Neuronal stem cell (in vitro differentiated cells): ENCODE data around the gene DCC.

Experiments used
- DNase-seq: peaks from one replicate; pipeline ENCODE4 v3.0.0-alpha.2; 2013; ENCODE audit warnings: low spot score
- H2AFZ ChIP-seq: one replicate; pipeline ENCODE4 v1.6.1; 2013; ENCODE audit warnings: mild to moderate bottlenecking, low read length, inconsistent platforms
- H2AK5ac ChIP-seq: 2 replicates; pipeline ENCODE4 v1.6.1; 2013; ENCODE audit warnings: low read depth, mild to moderate bottlenecking, inconsistent platforms, low read length, moderate library complexity, mixed read lengths
- H2BK120ac ChIP-seq: 2 replicates; pipeline ENCODE4 v1.6.1; 2013; ENCODE audit warnings: low read depth, mild to moderate bottlenecking, inconsistent platforms, low read length, moderate library complexity, mixed read lengths
- H2BK12ac ChIP-seq: one replicate; pipeline ENCODE4 v1.6.1; 2013; ENCODE audit warnings: low read length, inconsistent platforms
- H2BK15ac ChIP-seq: 2 replicates; pipeline ENCODE4 v1.6.1; 2013; ENCODE audit warnings: mild to moderate bottlenecking, low read length, inconsistent platforms, mixed read lengths
- H2BK5ac ChIP-seq: one replicate; pipeline ENCODE4 v1.6.1; 2013; ENCODE audit warnings: inconsistent platforms, mild to moderate bottlenecking, low read length, moderate library complexity
- H3K14ac ChIP-seq: one replicate; pipeline ENCODE4 v1.6.1; 2013; ENCODE audit warnings: low read length, inconsistent platforms
- H3K18ac ChIP-seq: 2 replicates; pipeline ENCODE4 v1.6.1; 2013; ENCODE audit warnings: low read length, inconsistent platforms
- H3K23ac ChIP-seq: 2 replicates; pipeline ENCODE4 v1.6.1; 2013; ENCODE audit warnings: low read depth, mild to moderate bottlenecking, mixed read lengths, low read length, inconsistent platforms; ENCODE audit not compliant: poor library complexity
- H3K27ac ChIP-seq: replicated peaks from 3 replicates; pipeline ENCODE4 v1.5.1; 2013; ENCODE audit warnings: low read length, inconsistent platforms
- H3K27me3 ChIP-seq, 3 experiments: 2 replicates each; pipeline ENCODE4 v1.6.1; 2013; ENCODE audit warnings: low read length in 3 of 3, mild to moderate bottlenecking in 2 of 3, inconsistent platforms in 1 of 3, low read depth in 1 of 3, mixed read lengths in 1 of 3, moderate library complexity in 1 of 3; ENCODE audit not compliant: control insufficient read depth in 3 of 3, insufficient read depth in 3 of 3
- H3K36me3 ChIP-seq, 2 donors: replicated peaks in 1 of 2; 2 replicates each; pipeline ENCODE4 v1.6.1; 2013; ENCODE audit warnings: low read length in 2 of 2; ENCODE audit not compliant: control insufficient read depth in 2 of 2, insufficient read depth in 2 of 2
- H3K4ac ChIP-seq: 2 replicates; pipeline ENCODE4 v1.6.1; 2013; ENCODE audit warnings: inconsistent platforms, mild to moderate bottlenecking, low read length, moderate library complexity
- H3K4me1 ChIP-seq, 2 donors: 1 replicate in 1 of 2; 2 replicates in 1 of 2; pipeline ENCODE4 v1.6.1; 2013; ENCODE audit warnings: low read length in 2 of 2, low read depth in 1 of 2; ENCODE audit not compliant: control insufficient read depth in 2 of 2, insufficient read depth in 1 of 2
- H3K4me2 ChIP-seq: one replicate; pipeline ENCODE4 v1.6.1; 2013; ENCODE audit warnings: mild to moderate bottlenecking, low read length, inconsistent platforms; ENCODE audit not compliant: insufficient read depth, poor library complexity, severe bottlenecking
- H3K4me3 ChIP-seq, 2 donors: 2 replicates each; pipeline ENCODE4 v1.5.1; 2013; ENCODE audit warnings: low read length in 2 of 2, mild to moderate bottlenecking in 2 of 2, inconsistent platforms in 1 of 2, moderate library complexity in 1 of 2
- H3K79me1 ChIP-seq: one replicate; pipeline ENCODE4 v1.6.1; 2013; ENCODE audit warnings: low read depth, mild to moderate bottlenecking, inconsistent platforms, low read length, moderate library complexity
- H3K9ac ChIP-seq: one replicate; pipeline ENCODE4 v1.6.1; 2013; ENCODE audit warnings: mild to moderate bottlenecking, low read depth, low read length, inconsistent platforms; ENCODE audit not compliant: poor library complexity
- H3K9me3 ChIP-seq, 2 donors: replicated peaks in 1 of 2; 2 replicates each; pipeline versions ENCODE3 to v1.6.1; 2013; ENCODE audit warnings: low read length in 2 of 2, mild to moderate bottlenecking in 2 of 2, inconsistent platforms in 1 of 2, low read depth in 1 of 2, mixed read lengths in 1 of 2, moderate library complexity in 1 of 2; ENCODE audit not compliant: control insufficient read depth in 2 of 2, insufficient read depth in 1 of 2
- H4K8ac ChIP-seq: one replicate; pipeline ENCODE4 v1.6.1; 2013; ENCODE audit warnings: low read depth, mild to moderate bottlenecking, inconsistent platforms, low read length, moderate library complexity
- H4K91ac ChIP-seq: one replicate; pipeline ENCODE4 v1.6.1; 2013; ENCODE audit warnings: low read length, low read depth, mild to moderate bottlenecking, inconsistent platforms; ENCODE audit not compliant: poor library complexity
- WGBS, 2 donors: extraction: QIAGEN DNeasy Blood & Tissue Kit; methylation state at CpG; one replicate each; pipeline ENCODE4 v1.1.7; 2013; ENCODE audit warnings: missing lambda C conversion rate in 2 of 2, mixed read lengths in 1 of 2; ENCODE audit not compliant: insufficient read length in 2 of 2, insufficient replicate concordance in 1 of 2; ENCODE audit errors: extremely low coverage in 2 of 2; 5-methylcytosine and 5-hydroxymethylcytosine counted together

DCC gene

DNA sequence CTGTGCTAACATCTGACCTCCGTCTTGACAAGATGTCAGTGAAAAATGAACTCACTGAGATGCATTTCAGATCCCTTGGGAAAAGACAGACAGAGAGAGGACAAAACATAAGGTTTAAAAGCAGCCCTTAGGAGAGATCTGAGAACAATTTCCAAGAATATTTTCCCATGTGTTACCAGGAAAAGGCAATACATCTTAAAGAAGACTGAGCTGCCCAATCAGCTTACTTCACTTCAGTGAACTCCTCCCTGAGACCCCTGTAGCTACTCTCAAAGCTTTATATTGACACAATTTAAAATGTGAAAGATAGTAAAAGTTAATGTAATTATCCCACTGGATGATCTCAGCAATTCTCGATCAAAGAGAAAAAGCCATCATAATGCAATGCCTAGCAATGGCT is 505.0 kb downstream of the DCC start:
- Histone ChIP-seq H3K4me2 (no peak overlapping the region), H3K14ac (no peak overlapping the region), H2BK5ac (no peak overlapping the region), H3K4me1 (peaks cover 0 to 2% of the 10 kb centered on the region in 2 donors), H4K91ac (no peak overlapping the region), H3K9ac (no peak overlapping the region), H3K18ac (no peak overlapping the region), H2BK12ac (no peak overlapping the region), H3K9me3 (no peaks in the 10 kb centered on the region), H3K27ac (no peak overlapping the region), H3K36me3 (no peaks in the 10 kb centered on the region), H2BK120ac (no peak overlapping the region), H3K27me3 (no peaks in the 10 kb centered on the region), H2BK15ac (no peak overlapping the region), H3K79me1 (no peaks in the 10 kb centered on the region), H2AFZ (no peak overlapping the region), H3K4ac (no peak overlapping the region), H3K23ac (no peak overlapping the region), H2AK5ac (no peak overlapping the region), H3K4me3 (no peak overlapping the region), H4K8ac (no peak overlapping the region)
- WGBS, 2 donors = no CpG with 5 or more reads among the region's 2 CpGs
- DNase-seq = no peak

DNA sequence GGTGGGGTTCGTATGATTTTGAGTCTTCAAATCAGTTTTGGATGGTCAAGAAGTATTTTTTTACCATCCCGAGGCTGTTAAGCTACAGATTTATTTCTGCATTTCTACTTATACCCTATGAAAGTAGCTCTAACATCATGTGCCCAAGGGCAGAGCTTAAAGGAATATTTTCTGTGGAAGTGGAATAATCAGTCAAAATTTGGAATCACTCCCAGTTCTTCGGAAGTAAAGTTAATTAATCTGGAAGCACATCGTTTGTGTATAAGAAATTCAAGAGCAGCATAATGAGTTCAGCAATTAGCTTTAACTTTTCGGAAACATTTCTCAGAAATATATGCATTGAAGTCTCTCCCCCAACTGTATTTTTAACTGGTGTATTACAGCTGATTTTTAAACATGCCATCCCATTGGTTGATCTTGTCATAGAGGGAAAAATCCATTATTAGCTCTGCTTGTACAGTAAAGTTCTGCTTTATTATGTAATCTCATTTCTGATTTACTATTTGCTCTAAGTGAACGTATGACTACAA is 510.1 kb downstream of the DCC start:
- Histone ChIP-seq H3K4me1 (peaks cover 0 to 3% of the 10 kb centered on the region in 2 donors), H2BK12ac (no peak overlapping the region), H3K4ac (no peak overlapping the region), H3K9me3 (no peaks in the 10 kb centered on the region), H2BK15ac (no peak overlapping the region), H3K23ac (no peak overlapping the region), H3K4me3 (no peak overlapping the region), H3K9ac (no peak overlapping the region), H4K8ac (no peak overlapping the region), H2BK5ac (no peak overlapping the region), H3K14ac (no peak overlapping the region), H3K27me3 (no peaks in the 10 kb centered on the region), H2AFZ (no peak overlapping the region), H2AK5ac (no peak overlapping the region), H3K27ac (no peak overlapping the region), H3K79me1 (no peaks in the 10 kb centered on the region), H3K36me3 (no peaks in the 10 kb centered on the region), H2BK120ac (no peak overlapping the region), H3K18ac (no peak overlapping the region), H3K4me2 (no peak overlapping the region), H4K91ac (no peak overlapping the region)
- DNase-seq = no peak
- WGBS, 2 donors = no CpG with 5 or more reads among the region's 6 CpGs

GRCh38 chr18:52861558-52861957 is 521.6 kb downstream of the DCC start:
- Histone ChIP-seq H3K27me3 (no peaks in the 10 kb centered on the region), H3K27ac (no peak overlapping the region), H3K23ac (no peak overlapping the region), H3K4ac (no peak overlapping the region), H2BK15ac (no peak overlapping the region), H4K8ac (no peak overlapping the region), H3K9ac (no peak overlapping the region), H2BK12ac (no peak overlapping the region), H4K91ac (no peak overlapping the region), H3K9me3 (no peaks in the 10 kb centered on the region), H3K4me2 (no peak overlapping the region), H3K79me1 (no peaks in the 10 kb centered on the region), H2BK120ac (no peak overlapping the region), H3K14ac (no peak overlapping the region), H3K4me1 (no peaks in the 10 kb centered on the region), H3K18ac (no peak overlapping the region), H2AK5ac (no peak overlapping the region), H3K36me3 (no peaks in the 10 kb centered on the region), H2BK5ac (no peak overlapping the region), H3K4me3 (no peak overlapping the region), H2AFZ (no peak overlapping the region)
- WGBS, 2 donors = no CpG with 5 or more reads among the region's 3 CpGs
- no peak for DNase-seq

DNA sequence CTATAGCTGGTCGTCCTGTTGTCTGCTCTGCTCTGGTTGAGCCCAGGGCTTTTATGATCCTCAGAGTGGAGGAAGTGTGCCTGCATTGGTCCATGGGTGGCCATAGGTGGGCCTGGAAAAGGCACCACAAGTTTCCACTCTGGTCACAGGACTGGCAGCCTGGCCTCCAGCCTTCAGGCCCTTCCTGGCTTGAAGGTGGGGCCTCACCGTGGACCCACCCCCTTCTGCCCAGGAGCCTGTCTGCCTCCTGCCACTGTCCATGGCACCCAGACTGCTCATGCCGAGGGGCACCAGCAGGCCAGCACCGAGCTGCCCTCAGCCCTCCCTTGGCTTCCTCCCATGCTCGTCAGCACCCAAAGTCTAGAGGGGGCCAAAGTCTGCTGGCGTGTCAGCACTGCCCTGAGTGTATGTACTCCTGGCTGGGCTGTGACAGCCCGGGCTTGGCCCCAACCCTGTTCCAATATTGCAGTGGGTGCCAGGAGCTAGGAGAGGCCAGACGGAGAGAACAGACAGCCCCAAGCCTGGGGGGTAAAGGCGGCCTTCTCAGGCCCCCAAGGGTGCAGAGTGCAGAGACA is 529.4 kb downstream of the DCC start:
- H3K18ac ChIP-seq = peak overlapping the region; percentile 38

More for the DNA sequence above, 529.4 kb downstream of the DCC start:
- Histone ChIP-seq H3K4me3 (no peak overlapping the region), H2BK12ac (no peak overlapping the region), H3K79me1 (no peaks in the 10 kb centered on the region), H2BK15ac (peak overlapping the region; percentile 27), H3K9ac (no peak overlapping the region), H3K36me3 (no peaks in the 10 kb centered on the region), H4K91ac (no peak overlapping the region), H4K8ac (no peak overlapping the region), H2BK120ac (no peak overlapping the region), H3K4ac (peak overlapping the region; percentile 12), H3K14ac (peak overlapping the region; percentile 78), H3K23ac (no peak overlapping the region), H3K4me1 (no peaks in the 10 kb centered on the region), H2AK5ac (peak overlapping the region; percentile 39), H2BK5ac (no peak overlapping the region), H2AFZ (no peak overlapping the region), H3K27ac (no peak overlapping the region), H3K9me3 (no peaks in the 10 kb centered on the region), H3K27me3 (no peaks in the 10 kb centered on the region), H3K4me2 (no peak overlapping the region)
- no CpG with 5 or more reads among the region's 9 CpGs for WGBS, 2 donors
- DNase-seq = no peak
